ENCODE measurements around the gene SCAMP3. TPM values are rescaled to one million over a fixed set of nuclear protein-coding genes. Genes with fewer than 3 reads are reported as not detected.
A peak's percentile ranks its signal among the peaks of the same experiment; 100 is the strongest.

SCAMP3 gene
- total and polyA plus RNA-seq, 2 donors from 2014 or later = 66.7 to 89.1 TPM

DNA sequence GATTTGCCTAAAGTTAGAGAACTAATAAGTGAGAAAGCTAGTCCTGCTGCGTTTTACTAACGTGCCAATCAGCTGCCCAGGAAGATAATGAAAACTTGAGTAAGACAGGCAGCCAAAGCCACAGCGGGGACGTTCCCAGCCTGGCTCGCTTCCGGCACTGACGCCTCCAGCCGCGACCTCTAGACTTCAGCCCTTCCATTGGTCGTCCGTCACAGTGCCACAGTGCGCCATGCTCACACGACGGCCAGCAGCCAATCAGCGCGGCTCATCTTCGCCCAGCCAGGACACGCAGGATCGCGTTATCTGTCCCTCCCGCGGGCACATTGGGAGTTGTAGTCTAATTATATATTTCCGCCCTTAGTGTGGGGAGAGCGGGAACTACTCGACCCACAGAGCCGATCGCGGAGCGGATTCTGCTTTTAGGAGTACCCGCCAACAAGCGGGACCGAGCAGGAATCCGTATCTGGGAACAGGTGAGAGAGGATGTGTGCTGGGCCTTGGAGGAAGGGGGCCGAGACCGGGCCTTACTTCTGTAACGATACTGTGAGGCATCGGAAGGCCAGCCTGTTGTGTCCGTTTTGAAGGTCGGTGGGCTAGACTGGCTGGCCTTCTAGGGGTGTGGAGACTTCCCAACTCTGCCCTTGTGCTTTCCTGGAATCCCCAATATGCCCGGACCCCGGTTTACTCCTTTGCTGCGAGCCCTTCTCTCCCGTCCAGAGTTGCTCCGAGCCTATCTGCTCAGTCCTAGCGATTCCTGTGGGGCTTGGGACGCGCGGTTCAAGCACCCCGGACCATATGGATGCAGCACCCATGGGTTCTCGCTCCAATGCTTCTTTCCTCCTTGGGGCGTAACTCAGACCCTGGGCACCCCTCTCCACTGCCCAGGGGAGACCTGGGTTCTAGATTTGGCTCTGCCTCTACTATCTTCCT, 46.6 kb upstream of the SCAMP3 start, which contains the start of gene FDPS:
FDPS (plus strand) TSS at position 374 of the 930 bp plus-strand sequence. CDS start 924 bp downstream, outside the sequence.
- intact Hi-C loops (cut with DNase I) = no loop called here
- Histone ChIP-seq H3K27me3 (ENCODE audit: control insufficient read depth, insufficient read depth, low read length) (no peaks in the 10 kb centered on the region), H3K9ac (ENCODE audit: low read length in 3 of 3) (peak within 1 kb of the TSS; percentile 87 to 96 (median 92)), H3K9me3 (ENCODE audit: control insufficient read depth in 2 of 3, insufficient read depth in 1 of 3, low read length in 3 of 3) (no peaks in the 10 kb centered on the region), H3K4me3 (ENCODE audit: low read length in 3 of 3) (peak within 1 kb of the TSS; percentile 83 to 96 (median 89)), H3K27ac (ENCODE audit: low read depth in 2 of 2, low read length in 2 of 2) (peak within 1 kb of the TSS; percentile 94 to 96), H3K4me1 (ENCODE audit: control insufficient read depth in 2 of 3, insufficient read depth in 2 of 3, low read depth in 1 of 3, low read length in 3 of 3) (peaks cover 0 to 7% (median 0%) of the 10 kb centered on the region in 3 donors), H3K36me3 (ENCODE audit: control insufficient read depth in 2 of 3, insufficient read depth in 3 of 3, low read length in 3 of 3) (peaks cover 2 to 8% (median 4%) of the 10 kb centered on the region in 3 donors)
- FAIRE-seq = peak; percentile 97
- peak; percentile 98 to 100 (median 100) for DNase-seq
- TF ChIP-seq, protein P1, sequence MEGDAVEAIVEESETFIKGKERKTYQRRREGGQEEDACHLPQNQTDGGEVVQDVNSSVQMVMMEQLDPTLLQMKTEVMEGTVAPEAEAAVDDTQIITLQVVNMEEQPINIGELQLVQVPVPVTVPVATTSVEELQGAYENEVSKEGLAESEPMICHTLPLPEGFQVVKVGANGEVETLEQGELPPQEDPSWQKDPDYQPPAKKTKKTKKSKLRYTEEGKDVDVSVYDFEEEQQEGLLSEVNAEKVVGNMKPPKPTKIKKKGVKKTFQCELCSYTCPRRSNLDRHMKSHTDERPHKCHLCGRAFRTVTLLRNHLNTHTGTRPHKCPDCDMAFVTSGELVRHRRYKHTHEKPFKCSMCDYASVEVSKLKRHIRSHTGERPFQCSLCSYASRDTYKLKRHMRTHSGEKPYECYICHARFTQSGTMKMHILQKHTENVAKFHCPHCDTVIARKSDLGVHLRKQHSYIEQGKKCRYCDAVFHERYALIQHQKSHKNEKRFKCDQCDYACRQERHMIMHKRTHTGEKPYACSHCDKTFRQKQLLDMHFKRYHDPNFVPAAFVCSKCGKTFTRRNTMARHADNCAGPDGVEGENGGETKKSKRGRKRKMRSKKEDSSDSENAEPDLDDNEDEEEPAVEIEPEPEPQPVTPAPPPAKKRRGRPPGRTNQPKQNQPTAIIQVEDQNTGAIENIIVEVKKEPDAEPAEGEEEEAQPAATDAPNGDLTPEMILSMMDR (IDR thresholded peaks at IDR 0.05; ENCODE audit: borderline replicate concordance, extremely low read depth, insufficient read depth) = no peak

DNA sequence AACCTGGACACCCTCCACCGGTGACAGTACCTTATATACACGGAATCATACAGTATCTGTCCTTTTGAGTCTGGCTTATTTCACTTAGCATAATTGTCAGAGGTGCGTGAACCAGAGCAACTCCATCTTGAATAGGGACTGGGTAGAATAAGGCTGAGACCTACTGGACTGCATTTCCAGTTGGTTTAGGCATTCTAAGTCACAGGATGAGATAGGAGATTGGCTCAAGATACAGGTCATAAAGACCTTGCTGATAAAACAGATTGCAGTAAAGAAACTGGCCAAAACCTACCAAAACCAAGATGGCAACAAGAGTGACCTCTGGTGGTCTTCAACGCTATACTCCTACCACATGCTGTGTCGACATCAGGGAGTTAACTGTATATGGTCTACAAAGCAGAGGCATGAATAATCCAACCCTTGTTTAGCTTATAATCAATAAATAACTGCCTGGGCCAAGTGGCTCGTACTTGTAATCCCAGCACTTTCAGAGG, 45.1 kb upstream of the SCAMP3 start:
- Histone ChIP-seq H3K27ac (ENCODE audit: low read depth in 2 of 2, low read length in 2 of 2) (no peak overlapping the region), H3K27me3 (ENCODE audit: control insufficient read depth, insufficient read depth, low read length) (no peaks in the 10 kb centered on the region), H3K4me3 (ENCODE audit: low read length in 3 of 3) (no peak overlapping the region), H3K9ac (ENCODE audit: low read length in 3 of 3) (no peak overlapping the region), H3K4me1 (ENCODE audit: control insufficient read depth in 2 of 3, insufficient read depth in 2 of 3, low read depth in 1 of 3, low read length in 3 of 3) (peaks cover 0 to 7% (median 0%) of the 10 kb centered on the region in 3 donors), H3K9me3 (ENCODE audit: control insufficient read depth in 2 of 3, insufficient read depth in 1 of 3, low read length in 3 of 3) (no peaks in the 10 kb centered on the region), H3K36me3 (ENCODE audit: control insufficient read depth in 2 of 3, insufficient read depth in 3 of 3, low read length in 3 of 3) (peaks cover 0 to 2% (median under 1%) of the 10 kb centered on the region in 3 donors)
- intact Hi-C loops (cut with DNase I) = no loop called here
- no peak for FAIRE-seq
- TF ChIP-seq, protein P1 (IDR thresholded peaks at IDR 0.05; ENCODE audit: borderline replicate concordance, extremely low read depth, insufficient read depth) = peak; percentile 42
- peak in 2 of 5 donors; percentile 69 to 70 for DNase-seq

DNA sequence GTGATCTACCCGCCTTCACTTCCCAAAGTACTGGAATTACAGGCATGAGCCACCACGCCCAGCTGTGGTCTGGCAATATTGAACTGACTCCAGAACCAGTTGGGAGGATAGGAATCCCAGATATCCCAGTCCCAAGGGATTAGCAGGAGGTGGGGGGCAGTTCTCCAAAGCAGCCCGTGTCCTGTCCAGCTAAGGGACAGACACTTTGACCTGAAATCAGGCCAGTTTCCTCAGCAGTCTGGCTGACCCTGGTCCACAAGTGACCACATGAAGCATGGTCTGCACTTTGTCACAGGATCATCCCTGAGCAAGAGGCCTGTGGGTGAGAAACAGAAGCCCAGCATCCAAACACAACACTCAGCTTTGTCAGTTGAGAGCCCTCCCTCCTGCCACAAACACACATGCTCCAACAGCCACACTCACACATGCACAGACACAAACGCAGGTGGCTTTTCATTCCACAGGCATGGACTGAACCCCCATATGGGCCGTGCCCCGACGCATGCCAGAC, 43.8 kb upstream of the SCAMP3 start:
- no peak overlapping the region for H3K27ac ChIP-seq (ENCODE audit: low read depth in 2 of 2, low read length in 2 of 2)
- DNase-seq = no peak
- H3K9ac ChIP-seq (ENCODE audit: low read length in 3 of 3) = no peak overlapping the region
- H3K36me3 ChIP-seq (ENCODE audit: control insufficient read depth in 2 of 3, insufficient read depth in 3 of 3, low read length in 3 of 3) = no peaks in the 10 kb centered on the region
- TF ChIP-seq, protein P1 (IDR thresholded peaks at IDR 0.05; ENCODE audit: borderline replicate concordance, extremely low read depth, insufficient read depth) = no peak
- no peaks in the 10 kb centered on the region for H3K27me3 ChIP-seq (ENCODE audit: control insufficient read depth, insufficient read depth, low read length)
- no peak overlapping the region for H3K4me3 ChIP-seq (ENCODE audit: low read length in 3 of 3)
- intact Hi-C loops (cut with DNase I) = no loop called here
- peaks cover 0 to 7% (median 0%) of the 10 kb centered on the region in 3 donors for H3K4me1 ChIP-seq (ENCODE audit: control insufficient read depth in 2 of 3, insufficient read depth in 2 of 3, low read depth in 1 of 3, low read length in 3 of 3)
- FAIRE-seq = no peak
- H3K9me3 ChIP-seq (ENCODE audit: control insufficient read depth in 2 of 3, insufficient read depth in 1 of 3, low read length in 3 of 3) = no peaks in the 10 kb centered on the region
